ENCODE data around the gene CCSER1. TPM values are rescaled to one million over a fixed set of nuclear protein-coding genes. Genes with fewer than 3 reads are reported as not detected.
"Not testable (repeated sequence)": the region's sequence is repeated elsewhere in the genome, so short reads cannot be mapped to it uniquely, and the experiment has no call there.

The CCSER1 gene
- total RNA-seq, 1 donor from 2014 or later: not detected

DNA sequence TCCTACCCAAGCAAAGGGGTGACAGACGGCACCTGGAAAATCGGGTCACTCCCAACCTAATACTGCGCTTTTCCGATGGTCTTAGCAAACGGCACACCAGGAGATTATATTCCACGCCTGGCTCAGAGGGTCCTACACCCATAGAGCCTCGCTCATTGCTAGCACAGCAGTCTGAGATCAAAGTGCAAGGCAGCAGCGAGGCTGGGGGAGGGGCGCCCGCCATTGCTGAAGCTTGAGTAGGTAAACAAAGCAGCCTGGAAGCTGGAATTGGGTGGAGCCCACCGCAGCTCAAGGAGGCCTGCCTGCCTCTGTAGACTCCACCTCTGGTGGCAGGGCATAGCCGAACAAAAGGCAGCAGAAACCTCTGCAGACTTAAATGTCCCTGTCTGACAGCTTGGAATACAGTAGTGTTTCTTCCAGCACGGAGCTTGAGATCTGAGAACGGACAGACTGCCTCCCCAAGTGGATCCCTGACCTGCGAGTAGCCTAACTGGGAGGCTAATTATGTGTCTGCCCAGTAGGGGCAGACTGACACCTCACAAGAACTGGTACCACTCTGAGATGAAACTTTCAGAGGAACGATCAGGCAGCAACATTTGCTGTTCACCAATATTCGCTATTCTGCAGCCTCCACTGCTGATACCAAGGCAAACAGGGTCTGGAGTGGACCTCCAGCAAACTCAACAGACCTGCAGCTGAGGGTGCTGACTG, 784.7 kb downstream of the CCSER1 start:
- intact Hi-C loops (cut with micrococcal nuclease): not testable (repeated sequence)

DNA sequence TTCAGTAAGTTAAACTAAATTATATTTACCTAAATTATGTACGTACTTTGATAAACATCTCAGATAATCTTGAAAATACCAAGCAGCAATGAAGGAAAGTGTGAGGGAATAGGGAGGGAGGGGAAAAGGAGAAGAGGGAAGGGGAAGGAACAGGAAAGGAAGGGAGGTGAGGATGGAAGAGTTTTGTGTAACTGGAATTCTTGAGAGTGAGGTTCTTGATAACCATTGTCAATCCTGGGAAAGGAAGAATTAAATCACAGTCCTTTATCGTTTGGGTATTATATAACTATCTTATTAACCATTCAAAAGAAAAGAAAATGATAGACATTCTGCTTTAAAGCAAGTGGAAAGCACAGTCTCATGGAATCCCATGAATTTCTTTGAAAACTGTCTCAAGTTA, 795.0 kb downstream of the CCSER1 start:
- intact Hi-C loops (cut with micrococcal nuclease): no loop called here

GRCh38 chr4:90926957-90927356, 799.8 kb downstream of the CCSER1 start:
- intact Hi-C loops (cut with micrococcal nuclease): no loop called here

DNA sequence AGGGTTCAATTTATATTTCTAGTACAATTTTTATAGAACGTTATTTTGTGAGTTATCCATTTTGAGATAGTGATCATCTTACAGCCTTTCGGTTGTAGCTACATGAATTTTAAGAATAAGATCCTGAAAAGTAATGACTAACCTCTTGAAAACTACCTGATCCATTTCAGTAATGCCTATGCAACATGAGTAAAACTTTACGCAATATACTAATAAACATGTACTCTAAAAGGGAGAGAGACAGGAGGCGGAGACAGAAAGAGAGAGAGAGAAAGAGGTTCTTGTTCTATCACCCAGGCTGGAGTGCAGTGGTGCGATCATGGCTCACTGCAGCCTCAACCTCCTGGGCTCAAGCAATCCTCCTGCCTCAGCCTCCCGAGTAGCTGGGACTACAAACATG, 816.1 kb downstream of the CCSER1 start:
- intact Hi-C loops (cut with micrococcal nuclease): no loop called here

GRCh38 chr4:90946945-90947344, 819.8 kb downstream of the CCSER1 start:
- intact Hi-C loops (cut with micrococcal nuclease): loop anchor here (1.0 kb wide), 1 partner anchor 18 kb away; no protein-coding TSS in a partner anchor

GRCh38 chr4:90950385-90950841, 823.2 kb downstream of the CCSER1 start:
- intact Hi-C loops (cut with micrococcal nuclease): no loop called here

DNA sequence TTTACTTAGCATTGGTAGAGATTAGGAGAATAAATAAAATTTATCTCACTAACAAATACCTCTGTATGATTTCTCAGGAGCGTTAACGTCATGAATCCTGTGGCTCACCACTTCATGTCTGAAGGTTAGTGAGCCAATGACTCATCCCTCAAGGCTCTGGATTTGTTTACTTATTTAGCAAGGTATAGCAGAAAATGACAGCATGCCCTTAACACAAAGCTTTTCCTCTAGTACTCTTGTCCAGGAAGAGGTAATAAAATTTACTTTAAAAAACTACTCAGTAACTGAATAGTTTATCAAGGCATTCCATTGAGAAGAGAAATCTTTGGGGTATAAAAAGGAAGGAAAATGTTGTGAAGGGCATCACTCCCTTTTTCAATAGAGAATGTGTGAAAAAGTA, 823.8 kb downstream of the CCSER1 start:
- intact Hi-C loops (cut with micrococcal nuclease): no loop called here

DNA sequence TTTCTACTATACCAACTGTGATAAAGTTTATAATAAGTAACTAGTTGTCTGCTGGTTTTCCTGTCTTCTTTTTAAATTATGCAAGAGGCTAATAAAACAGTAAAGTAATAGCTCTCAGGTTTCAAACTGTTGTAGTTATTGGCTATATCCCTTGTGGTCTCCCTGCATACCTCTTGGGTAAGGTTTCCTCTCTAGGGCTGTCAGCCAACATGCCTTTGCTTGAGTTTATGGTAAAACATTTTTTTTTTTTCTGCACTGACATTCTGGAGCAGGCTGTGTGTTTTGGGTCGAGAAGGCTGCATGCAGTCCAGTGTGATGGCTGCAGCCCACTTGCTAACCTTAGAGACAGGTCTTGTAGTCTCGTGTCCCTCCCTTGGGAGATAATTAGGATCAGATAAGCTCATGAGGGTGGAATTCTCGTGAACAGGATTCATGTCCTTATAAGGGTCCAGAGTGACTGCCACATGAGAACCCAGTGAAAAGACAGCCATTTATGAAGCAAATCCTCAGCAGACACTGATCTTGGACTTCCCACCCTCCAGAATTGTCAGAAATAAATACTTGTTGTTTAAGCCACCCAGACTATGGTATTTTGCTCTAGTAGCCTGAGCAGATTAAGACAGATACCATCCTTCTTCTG, 831.2 kb downstream of the CCSER1 start:
- intact Hi-C loops (cut with micrococcal nuclease): no loop called here

DNA sequence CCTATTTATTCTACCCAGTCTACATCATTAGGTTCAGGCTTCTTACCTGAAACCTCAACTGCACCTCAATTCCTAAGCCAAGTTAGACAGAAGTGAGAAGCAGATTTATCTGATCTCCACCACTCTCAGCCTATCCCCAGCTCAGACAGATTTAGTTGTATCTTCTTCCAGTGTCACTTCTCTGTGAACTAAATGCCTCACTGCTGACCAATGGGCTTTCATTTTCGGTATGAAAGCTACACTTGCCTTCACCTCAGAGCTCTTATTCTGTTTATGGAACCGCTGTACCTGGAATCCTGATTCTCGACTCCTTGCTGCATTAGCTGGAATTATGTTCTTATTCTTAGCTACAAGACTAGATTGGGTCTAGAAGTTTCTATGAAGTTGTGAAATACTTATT, 833.2 kb downstream of the CCSER1 start:
- intact Hi-C loops (cut with micrococcal nuclease): no loop called here

DNA sequence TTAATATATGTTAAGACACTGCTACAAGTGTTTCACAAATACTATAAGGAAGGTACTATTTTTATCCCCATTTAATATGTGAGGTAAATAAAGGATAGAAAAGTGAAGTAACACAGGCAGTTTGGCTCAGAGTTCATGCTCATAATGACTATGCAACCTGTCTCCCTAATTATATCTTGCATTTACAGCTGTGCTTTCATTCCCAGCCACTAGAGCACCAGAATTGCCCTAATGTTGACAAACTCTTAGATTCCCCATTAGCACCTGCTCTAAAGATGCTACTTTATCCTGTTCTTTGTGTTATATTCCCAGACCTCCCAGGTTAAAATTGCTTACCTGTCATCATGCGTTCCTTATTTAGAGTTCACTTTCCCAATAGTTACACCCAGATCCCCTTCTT, 833.6 kb downstream of the CCSER1 start:
- intact Hi-C loops (cut with micrococcal nuclease): no loop called here

- intact Hi-C loops (cut with micrococcal nuclease): no loop called here
These were observed 842.8 kb downstream of the CCSER1 start for GRCh38 chr4:90970021-90970420.

DNA sequence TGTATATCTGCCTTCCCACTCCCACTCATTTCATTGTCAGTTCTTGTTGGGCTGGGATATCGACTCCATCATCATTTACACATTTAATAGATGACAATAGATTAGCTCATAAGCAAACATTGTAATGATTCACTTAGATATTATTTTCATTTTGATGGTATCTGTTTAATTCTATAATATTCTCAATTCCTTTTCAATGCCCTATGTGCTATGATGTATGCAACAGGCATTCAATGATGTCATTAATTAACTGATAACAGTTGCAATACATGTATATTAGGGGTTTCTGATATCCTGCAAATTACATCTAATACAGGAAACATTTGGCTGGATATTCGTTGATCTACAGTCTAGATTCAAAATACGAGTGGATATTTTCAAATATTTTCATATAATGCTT, 850.5 kb downstream of the CCSER1 start:
- intact Hi-C loops (cut with micrococcal nuclease): no loop called here

DNA sequence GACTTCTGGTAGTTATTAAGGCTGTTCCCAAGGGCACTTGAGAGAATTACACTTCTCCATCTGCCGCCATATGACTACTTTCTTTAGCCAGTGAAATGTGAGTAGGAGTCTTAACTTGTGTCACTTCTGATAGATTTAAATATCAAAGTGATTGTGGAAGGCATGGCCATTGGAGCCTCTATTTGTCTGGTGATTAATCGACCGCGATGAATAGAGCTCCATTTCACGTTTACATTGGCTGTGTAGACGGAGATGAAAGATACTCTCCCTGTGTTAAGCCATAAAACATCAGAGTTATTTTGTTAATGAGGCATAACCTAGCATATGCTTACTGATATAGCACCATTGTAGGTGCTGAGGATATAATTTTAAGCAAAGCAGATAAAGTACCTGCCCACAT, 852.4 kb downstream of the CCSER1 start:
- intact Hi-C loops (cut with micrococcal nuclease): no loop called here

- intact Hi-C loops (cut with micrococcal nuclease): no loop called here
These were observed 855.6 kb downstream of the CCSER1 start for GRCh38 chr4:90982813-90983212.

DNA sequence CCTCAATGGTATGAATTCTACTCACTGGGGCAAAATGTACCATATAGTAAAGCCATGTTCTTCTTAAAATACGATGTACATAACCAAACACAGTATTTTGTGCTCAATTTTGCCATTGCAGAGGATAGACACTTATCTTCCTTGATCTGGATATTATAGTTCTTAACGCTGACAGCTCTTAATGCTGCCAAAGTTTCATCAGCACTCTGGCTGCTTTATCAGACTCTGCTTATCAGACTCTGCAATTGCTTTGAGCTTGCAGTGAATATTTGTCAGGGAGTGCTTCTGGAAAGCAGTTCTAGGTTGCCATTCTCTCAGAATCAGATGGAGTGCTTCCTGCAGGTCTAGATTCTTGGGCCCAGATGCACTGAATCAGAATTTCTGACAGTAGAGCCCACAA, 863.1 kb downstream of the CCSER1 start:
- intact Hi-C loops (cut with micrococcal nuclease): no loop called here

- intact Hi-C loops (cut with micrococcal nuclease): no loop called here
These were observed 865.0 kb downstream of the CCSER1 start for GRCh38 chr4:90992213-90992612.

DNA sequence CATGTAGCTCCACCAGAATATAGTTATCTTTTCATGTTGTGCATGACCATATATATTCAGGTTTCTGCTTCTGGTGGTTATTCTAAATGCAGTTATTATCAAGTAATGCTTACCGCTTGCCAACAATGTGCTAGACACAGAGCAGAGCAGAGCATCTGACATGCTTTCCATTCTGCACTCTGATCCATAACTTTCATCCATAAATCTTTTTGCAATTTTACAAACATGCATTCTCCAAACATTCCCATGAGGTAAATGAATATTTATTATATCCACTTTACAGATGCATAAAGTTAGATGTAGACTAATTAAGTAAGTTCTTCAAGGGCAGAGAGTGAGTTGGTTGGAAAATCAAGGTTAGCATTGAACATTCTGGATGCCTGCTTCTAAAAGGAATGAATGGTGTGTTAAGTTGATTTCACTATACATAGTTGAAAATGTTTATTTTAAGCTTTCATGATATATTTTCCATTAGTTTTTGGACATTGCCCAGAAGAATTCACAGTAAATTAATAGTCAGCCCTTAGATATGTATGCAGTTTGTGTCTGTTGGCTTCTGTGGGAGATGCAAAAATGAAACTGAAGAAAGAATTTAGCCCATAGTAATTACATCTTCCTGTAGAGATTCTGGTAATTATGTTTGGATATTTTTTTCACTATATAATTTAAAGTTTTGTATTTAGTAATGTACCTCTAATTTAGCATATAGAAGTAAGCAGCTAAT, 867.8 kb downstream of the CCSER1 start:
- intact Hi-C loops (cut with micrococcal nuclease): no loop called here

DNA sequence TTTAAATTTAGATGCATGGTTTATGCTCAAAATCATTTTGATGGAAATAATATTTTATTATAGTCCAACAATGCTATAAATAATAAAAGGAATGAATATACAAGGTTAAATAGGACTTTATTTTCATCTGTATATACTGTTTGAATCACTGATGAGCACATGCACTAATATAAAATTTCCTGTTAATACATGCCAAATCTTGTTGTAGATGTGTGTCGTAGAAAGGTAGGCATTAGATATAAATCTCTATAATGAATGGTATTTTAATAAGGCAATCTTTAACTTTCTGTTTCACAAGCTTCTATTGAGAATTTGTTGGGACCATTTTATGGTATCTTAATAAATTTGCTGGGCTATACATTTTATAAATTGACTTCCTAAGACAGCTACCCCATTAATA, 868.8 kb downstream of the CCSER1 start:
- intact Hi-C loops (cut with micrococcal nuclease): no loop called here

GRCh38 chr4:90996813-90997212, 869.6 kb downstream of the CCSER1 start:
- intact Hi-C loops (cut with micrococcal nuclease): no loop called here

- intact Hi-C loops (cut with micrococcal nuclease): loop anchor here (5.0 kb wide), 1 partner anchor 134 kb away; no protein-coding TSS in a partner anchor
These were observed 888.7 kb downstream of the CCSER1 start for GRCh38 chr4:91015861-91016260.

DNA sequence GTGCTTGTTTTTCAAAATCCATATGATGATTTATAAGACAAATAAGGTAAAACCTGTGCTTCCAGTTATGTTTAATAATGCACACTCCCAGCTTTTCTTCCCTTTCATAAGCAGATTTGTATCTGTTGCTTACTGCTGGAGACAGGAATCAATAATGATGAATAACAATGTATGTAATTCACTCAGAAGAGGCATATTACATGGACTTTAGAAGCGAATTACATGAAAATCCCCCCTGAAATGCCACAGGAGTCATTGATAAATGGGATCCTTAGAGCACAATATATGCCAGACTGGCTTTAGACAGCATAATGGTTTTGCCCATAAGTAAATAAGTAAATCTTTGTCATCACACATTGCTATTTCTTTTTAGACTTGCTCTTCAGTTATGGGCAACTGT, 892.3 kb downstream of the CCSER1 start:
- intact Hi-C loops (cut with micrococcal nuclease): loop anchor here (5.0 kb wide), 1 partner anchor 137 kb away; no protein-coding TSS in a partner anchor

All from T-helper 1 cell treated with Interleukin-12 subunit alpha and Interleukin-12 subunit beta and Interleukin-4 antibody, amounts not matched to agents 30 ng/mL and 1 ng/mL, for 36 hours (primary cell).